Raji (cell line): ENCODE data around the gene SYNGR4.
A peak's percentile ranks its signal among the peaks of the same experiment; 100 is the strongest.

Experiments
- POLR2A ChIP-seq: IDR thresholded peaks from 2 replicates; pipeline ENCODE4 v1.6.1; 2011; ENCODE audit warnings: low read depth, low read length, control low read depth; ENCODE audit not compliant: insufficient read depth

Gene SYNGR4

DNA sequence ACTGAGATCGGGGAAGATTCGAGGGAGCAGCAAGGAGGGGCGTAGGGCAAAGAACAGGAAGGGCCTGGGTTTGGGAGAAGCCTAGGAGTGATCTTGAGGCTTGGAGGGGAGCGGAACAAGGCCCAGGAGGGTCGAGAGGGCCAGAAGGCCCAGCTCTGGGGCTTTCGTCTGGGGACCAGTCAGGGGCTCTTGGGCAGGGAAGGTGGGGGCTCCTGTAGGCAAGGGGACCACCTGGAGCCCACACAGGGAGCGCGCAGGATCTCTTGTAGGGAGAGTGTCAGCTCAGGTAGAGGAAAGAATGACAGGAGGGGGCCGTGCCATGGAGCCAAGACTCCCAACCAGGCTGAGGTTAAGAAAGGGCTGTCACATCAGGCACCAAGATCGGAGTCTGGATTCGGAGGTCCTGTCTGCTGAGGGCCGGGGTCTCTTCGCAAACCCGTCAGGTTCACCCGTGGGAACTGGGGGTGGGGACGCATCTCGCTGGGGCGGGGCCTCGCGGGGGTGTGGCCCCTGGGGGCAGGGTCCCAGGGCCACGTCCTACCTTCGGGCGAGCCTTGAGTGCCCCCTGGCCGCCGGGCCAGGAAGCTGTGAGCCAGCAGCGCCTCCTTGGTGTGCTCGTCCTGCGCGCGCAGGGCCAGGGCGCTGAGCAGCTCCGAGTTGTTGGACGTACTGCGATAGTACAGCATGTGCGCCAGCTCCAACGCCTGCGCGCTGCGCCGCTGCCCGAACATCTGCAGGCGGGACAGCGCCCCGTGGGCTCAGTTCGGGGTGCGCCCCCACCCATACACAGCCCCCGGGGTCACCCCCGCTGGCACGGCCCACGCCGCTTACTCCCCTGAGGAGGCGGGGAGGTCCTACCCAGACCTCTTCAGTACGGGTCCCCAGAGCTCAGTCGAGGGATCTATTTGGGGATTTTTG, 30.4 kb upstream of the SYNGR4 start:
- peak; percentile 90 for TF ChIP-seq POLR2A

DNA sequence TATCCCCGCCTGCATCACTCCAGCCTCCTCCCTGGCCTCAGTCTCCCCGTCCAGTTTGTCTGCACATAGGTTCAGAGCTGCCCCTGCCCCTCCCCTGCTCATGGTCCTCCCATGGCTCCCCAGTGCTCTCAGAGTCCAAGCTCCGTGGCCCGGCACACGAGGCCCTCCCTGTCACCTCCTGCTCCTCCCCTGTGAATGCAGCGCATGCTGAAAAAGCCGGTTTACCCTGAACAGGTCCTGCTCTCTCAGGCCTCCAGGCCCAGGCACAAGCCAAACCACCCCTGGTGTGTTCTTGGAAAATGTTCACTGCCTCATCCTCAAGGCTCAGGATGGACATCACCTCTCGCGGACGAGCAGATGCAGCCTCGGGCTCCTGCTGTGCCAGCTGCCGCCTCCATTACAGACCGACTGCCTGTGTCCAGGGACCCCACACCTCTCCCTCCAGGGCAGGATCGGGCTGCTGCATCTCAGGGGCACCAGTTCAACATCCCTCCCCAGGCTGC, 25.9 kb upstream of the SYNGR4 start:
- TF ChIP-seq POLR2A, result no peak

DNA sequence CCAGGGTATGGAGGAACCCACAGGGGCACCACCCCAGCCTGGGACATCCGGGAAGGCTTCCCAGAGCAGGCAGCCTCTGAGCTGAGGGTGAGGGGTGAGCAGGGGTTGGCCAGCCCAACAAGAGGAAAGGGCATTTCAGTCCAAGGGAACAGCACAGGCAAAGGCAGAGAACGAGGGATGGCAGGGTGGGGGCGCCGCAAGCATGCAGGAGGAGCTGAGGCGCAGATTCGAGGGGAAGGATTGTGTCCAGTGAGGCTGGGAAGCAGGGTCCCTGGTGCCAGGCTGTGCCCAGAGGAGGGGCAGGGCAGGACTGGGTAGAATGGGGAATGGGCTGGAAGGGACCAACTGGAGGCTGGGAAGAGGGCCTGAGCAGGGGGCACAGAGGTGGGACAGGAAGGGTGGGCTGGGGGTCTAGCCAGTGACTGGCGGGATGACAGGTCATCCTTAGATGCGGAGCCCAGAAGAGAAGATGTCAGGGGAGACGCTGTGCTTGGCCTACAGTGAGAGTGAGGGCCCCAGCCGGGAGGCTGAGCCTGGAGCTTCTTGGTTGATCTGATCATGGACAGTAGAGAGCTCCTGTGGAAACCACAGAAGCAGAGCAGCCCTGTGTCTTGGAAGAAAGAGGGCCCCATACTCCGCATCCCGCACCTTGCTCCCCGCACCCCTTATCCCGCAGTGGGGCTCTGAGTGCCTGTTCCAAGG, 25.2 kb upstream of the SYNGR4 start:
- no peak for TF ChIP-seq POLR2A

DNA sequence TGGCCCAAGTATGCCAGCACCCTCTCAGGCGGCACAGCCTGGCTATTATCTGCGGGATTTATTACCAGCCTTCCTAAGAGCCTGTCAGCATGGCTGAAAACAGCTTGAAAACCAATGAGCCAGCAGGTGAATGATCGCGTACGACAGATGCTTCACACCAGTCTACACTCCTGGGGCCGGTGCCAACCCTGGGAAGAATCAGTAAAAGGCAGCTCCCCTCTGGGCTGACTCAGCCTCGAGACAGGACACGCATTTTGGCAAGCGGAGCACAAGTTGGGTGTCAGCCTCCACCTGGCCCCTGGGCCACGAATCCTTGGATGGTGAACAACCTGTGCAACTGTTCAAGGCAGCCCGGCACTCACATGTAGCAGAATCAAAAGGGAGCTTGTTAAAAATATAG, 23.2 kb upstream of the SYNGR4 start:
- no peak for TF ChIP-seq POLR2A

DNA sequence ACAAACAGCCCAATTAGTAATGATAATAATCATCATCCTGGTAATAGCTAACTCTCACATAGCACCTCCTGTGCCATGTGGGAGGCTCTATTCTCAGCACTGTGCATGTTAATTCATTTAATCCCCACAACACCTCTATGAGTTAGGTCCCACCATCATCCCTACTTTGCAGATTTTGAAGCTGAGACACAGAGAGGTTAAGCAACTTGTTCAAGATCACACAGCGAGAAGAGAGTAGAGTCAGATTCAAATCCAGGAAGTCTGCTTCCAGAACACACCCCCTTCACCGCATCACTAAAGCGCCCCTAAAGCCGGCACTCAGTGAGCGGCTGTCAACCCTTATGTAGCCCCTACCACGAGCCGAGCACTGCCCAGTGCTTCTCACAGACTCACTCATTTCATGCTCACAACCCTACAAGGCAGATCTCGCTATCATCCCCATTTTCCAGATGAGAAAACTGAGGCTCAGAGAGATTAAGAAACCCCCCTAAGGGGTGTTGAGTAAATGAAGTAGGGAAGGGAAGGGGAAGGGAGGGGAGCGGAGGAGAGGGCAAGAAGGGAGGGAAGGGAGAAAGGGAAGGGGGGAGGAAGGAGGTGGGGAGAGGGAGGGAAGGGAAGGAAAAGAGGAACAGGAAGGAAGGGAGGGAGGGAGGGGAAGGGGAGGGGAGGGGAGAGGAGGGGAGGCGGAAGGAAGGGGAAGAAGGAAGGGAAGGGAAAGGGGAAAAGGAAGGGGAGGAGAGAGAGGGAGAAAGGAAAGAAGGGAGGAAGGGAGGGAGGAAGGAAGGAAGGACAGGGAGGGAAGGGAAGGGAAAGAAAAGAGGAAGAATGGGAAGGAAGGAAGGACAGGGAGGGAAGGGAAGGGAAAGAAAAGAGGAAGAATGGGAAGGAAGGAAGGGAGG, 22.4 kb upstream of the SYNGR4 start:
- no peak for TF ChIP-seq POLR2A

DNA sequence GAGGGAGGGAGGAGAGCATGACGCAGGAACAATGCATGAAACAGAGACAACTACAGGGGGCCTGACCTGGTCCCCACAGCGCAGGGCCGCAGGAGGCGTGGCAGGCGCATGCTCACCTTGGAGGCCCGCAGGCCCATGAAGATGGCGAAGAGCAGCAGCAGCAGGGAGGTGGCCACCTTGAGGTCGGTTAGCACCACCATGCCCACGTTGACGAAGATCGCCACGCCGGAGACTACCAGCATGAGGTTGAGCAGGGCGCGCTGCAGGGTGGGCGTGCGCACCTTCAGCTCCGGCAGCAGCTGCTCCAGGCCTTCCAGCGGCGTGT, 21.8 kb upstream of the SYNGR4 start:
- TF ChIP-seq POLR2A, result no peak

DNA sequence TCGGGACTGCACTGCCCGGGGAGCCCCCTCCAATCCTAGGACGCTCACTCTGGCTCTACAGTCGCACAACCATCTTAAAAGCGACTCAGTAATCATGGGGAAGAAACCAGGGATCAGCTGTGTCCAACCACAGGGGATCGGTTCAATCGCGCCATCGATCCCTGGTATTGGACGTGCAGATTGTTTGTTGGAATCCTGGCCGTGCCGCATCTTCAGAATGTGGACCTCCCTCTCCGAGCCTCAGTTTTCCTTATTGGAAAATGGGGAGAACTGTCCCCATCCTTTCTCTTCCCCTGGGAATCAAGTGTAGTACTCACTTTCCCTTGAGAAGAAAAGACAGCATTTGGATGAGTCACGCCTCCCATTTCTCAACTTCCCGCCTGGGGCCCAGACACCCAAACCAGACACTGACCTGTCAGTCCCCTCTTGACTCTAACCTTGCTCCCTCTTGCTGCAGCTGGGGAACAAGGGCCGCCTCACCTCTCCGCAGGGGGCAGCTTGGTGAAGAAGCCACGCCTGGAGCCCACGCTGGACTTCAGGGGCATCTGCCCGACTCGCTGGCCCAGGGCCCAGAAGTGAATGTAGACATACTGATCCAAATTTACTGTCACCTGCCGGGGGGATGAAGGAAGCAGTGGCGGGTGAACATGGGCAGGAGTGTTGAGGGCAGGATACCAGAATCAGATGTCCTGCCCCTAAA, 21.2 kb upstream of the SYNGR4 start:
- no peak for TF ChIP-seq POLR2A

DNA sequence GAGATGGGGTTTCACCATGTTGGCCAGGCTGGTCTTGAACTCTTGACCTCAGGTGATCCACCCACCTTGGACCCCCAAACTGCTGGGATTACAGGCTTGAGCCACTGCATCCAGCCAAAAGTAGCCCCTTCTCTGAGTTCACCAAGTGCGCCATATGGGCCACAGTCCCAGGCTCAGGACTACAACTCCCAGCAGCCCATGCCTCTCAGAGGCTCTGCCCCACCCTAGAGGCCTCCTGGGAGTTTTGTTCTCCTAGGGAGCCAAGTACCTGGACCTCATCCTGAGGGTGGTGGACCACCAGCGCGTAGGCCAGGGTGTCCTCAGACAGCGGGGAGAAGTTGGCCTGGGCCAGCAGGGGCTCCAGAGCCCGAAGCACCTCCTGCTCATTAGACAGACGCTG, 19.3 kb upstream of the SYNGR4 start:
- no peak for TF ChIP-seq POLR2A

DNA sequence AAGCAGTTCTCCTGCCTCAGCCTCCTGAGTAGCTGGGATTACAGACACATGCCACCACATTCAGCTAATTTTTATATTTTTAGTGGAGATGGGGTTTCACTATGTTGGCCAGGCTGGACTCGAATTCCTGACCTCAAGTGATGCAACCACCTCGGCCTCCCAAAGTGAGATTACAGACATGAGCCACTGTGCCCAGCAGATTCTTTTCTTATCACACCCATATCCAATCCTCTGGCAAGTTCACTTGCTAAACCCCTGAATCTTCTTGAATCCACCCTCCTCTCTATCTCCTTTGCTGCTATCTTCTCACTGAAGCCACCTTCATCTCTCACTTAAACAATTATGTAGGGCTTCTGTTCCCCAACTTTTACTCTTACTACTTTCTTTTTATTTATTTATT, 18.0 kb upstream of the SYNGR4 start:
- no peak for TF ChIP-seq POLR2A

DNA sequence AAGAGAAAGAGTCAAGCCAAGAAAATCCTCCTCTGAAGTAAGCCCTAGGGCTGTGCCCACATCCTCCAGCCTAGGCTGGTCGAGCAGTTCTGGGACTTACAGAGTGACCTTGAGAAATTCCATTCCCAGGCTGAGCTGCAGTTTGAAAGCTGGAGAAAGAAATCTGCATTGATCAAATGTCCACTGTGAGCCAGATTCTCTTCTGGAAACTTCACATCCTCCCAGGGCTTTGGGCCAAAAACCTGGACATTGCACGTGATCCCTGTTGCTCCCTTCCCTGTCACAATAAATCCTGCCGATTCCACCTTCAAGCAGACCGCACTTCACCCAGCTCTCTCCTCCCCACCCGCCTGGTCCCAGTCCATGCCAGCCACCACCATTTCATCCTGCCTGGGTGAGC, 16.1 kb upstream of the SYNGR4 start:
- no peak for TF ChIP-seq POLR2A

DNA sequence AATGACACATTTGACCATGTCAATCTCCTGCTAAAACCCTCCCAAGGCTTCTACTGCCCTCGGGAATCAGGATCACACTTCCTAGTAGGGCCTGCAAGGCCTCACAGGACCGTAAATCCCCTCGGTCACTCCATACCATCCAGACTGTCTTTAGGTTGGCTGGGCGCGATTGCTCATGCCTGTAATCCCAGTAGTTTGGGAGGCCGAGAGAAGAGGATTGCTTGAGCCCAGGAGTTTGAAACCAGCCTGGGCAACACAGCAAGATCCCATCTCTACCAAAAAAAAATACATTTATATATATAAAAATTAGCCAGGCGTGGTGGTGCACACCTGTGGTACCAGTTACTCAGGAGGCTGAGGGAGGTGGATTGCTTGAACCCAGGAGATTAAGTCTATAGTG, 15.4 kb upstream of the SYNGR4 start:
- TF ChIP-seq POLR2A, result no peak

DNA sequence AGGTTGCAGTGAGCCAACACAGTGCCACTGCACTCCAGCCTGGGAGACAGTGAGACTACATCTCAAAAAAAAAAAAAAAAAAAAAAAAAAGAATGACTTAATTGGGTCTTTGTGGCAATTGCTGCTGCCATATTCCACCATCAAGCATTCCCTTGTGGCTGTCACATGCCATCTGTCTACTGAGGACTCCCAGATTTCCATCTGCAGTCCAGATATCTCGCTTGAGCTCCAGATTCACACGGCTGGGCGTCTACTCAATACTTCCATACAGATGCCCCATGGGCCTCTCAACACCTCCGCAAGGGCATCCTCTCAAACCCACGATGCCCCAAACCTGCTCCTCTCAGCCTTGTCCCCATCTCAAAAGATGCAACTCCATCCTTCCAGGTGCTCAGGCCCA, 13.3 kb upstream of the SYNGR4 start:
- no peak for TF ChIP-seq POLR2A

DNA sequence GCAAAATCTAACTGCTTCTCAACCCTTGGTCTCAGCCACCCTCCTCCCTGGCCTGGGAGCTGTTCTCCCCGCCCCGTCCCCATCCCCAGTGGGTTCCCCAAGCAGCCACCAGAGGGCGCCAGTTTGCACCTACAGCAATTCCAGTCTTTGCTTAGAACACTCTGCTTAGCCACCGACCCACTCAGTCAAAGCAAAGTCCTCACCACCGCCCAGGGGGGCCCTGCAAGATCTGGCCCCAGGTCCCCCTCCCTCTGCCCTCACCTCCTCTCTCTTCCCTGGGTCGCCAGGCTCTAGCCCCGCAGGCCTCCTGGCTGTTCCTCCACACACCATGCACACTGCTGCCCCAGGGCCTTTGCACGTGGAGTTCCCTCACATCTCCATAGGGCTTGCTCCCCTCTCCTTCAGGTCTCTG, 12.8 kb upstream of the SYNGR4 start:
- TF ChIP-seq POLR2A, result no peak

DNA sequence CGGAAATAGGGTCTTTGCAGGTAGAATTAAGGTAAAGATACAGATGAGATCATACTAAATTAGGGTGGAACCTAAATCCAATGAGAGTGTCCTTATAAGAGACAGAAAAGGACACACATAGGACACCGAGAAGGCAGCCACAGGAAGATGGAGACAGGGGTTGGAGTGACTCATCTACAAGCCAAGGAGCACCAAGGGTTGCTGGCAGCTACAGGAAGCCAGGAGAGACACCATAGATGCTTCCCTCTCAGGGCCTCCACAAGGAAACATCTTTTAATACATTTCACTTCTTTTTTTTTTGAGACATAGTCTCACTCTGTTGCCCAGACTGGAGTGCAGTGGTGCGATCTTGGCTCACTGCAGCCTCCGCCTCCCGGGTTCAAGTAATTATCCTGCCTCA, 10.5 kb upstream of the SYNGR4 start:
- TF ChIP-seq POLR2A, result no peak
